Measurements from ENCODE around the gene ARAP1.

DNA sequence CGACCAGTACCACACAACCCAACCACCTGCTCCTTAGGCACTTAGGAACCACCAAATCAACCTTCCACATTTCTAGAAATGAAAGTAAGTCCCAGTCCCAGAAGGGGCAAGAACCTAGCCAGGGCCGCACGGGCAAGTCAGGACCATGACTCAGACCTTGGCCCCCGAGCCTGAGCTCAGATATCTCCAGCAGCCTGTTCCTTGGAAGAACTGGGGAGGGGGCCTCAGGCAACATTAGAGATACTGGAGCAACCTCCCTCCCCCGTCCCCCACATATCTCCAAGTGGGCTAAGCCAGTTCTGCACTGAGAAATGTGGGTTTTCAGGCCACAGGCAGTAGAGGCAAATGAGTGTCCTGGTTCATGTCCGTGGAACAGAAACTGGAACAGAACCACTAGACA lies 7.7 kb downstream of the ARAP1 start:
- no peak for TF ChIP-seq SUZ12 (IDR thresholded peaks at IDR 0.05; ENCODE audit: extremely low read depth, insufficient read depth, insufficient read length)
- no peak for TF ChIP-seq YY1 (IDR thresholded peaks at IDR 0.05; ENCODE audit: insufficient read depth, insufficient read length)
